GM11168 (cell line): ENCODE measurements around the gene ETS1.

ENCODE experiments used
- in situ Hi-C: fragments of 300-500 bp; cut with MboI; formaldehyde crosslinking; loops from one replicate; pipeline ENCODE4 v1.12.0; 2022; ENCODE audit warnings: low sequenced_read_pairs; ENCODE audit not compliant: unreplicated experiment

ETS1 gene

DNA sequence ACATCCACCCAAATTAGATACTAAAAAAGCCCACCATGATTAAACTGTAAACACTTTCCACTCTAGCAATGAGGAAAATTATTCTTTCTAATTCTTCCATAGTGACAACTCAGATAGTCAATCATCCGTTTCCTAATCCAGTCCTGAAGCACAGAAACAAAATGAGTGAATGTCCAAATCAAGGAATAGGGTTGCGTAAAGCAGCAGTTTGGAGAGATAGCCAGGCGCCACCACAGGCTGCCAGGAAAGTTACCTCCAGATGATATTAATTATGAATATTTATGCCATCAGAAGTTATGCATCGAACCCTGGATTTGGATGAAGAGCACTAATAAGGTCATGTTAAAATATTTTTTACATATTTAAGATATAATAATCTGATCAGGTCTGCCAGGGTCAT lies 63.2 kb downstream of the ETS1 start:
- in situ Hi-C loops = no loop called here

- in situ Hi-C loops = no loop called here
These were observed 63.7 kb downstream of the ETS1 start for GRCh38 chr11:128523641-128524040.

- in situ Hi-C loops = no loop called here
These were observed 64.3 kb downstream of the ETS1 start for GRCh38 chr11:128522943-128523518.

DNA sequence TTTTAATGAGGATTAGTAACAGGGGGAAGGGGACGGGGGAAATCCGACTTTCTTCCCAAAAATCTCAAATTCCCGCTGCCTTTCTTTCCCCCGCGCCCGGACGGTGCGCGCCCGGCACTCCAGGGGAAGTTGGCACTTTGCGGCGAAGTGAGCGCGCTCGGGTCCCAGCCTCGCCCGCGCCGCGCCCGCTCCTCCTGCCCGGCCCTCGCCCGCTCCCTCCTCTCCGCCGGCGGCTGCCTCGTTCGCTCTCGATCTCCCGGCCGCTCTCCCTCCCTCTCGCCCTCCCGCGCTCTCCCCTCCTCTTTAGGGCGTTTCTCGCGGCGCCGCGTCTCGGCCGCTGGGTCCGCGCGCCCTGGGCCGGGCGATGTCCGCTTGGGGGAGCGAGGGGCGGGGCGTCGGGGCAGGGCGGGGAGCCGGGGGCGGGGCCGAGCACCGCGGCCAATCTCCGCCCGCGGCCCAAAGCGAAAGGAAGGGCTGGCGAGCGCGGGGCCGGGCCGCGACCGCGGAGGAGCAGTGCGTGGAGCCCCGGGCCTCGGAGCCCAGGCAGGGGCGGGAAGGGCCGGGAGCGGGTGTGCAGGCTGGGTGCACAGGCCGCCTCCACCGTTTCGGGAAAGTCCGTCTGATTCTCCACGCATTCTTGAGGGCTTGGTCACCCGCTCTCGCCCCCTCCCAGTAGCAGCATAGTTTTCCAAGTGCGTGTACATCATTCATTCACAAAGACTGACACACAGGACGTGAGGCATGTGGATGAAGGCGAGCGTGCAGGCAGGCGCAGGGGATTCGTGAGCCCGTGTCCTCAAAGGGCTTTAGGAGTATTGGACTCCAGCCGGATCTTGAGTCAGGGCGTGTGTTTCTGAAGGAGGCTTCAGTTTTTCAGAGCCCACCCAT lies 65.1 kb downstream of the ETS1 start:
- in situ Hi-C loops = no loop called here

DNA sequence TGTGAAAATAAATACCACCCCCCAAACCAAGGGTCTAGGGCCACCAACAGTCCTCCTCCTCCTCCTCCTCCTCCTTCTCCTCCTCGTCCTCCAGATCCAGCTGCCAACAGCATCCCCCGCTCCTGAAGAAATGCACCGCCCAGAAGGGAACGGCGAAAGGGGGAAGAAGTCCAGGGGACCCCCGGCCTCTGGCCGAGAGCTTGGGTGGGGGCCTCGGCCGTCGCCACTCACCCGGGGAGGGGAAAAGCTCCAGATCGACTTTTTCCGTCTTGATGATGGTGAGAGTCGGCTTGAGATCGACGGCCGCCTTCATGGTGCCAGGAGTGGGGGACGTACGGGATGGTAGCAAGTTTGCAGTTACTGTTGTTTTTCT lies 65.7 kb downstream of the ETS1 start:
- in situ Hi-C loops = no loop called here

DNA sequence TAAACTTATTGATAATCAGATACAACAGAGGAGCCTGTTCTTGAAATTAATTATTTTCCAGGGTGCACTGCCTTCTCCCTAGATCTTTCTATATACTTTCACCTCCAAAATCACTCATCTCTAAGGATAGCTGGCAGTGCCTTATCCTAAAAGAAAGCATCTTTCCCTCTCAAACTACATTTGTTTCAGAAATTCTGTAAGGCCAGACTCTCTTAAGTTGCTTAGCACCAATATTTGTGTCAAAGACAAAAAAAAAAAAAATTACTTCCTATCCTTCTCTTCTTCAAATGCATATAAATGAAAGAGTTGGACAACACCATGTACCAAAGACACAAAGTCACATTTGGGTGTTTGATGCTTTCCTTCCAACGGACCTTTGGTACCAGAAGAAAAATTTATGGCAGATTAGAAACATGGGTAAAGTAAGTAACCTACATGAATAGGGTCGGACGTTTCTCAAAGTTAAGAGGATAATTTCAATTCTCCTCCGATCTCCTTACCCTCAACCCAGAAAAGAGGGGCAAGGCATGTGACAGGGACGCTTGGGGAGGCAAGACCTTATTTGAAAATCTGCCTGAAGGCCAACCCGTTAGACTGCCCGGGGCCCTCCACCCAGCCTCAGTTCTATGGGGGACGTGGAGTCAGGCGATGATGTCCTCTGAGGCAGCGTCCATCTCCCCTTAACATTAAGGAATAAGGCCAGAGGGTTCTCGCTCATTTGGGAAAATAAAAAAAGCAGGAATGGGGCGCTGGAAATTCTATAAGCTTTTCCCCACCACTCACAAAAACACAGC lies 66.3 kb downstream of the ETS1 start:
- in situ Hi-C loops = no loop called here

DNA sequence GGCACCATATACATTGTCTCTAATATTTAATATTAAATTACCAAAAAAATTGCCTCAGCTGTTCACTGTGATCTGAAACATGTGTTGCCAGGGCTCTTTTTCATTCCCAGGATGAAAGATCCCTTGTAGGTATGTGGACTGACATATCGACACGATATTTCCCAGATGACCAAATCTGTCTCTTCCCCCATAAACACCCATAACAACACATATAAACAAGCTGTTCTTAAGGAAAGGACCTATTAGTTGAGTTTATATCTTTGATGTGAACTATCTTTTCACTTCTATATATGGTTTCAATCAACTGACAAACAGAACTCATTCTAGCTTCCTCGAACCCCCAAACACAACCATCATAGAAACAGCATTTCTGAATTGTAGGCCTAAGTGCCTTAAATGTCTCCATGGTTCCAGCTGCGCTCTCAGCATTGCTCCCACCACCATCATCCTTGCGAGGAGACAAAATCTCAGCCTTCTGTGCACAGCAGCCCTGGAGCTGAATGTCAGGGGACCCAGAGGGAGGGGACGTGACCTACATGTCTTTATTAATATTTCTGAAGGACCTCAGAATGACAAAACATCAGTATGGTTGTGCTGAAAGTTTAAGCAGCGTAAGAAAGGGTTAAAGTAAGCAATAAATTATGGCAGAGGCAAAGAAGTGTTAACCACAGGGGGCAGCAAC lies 67.0 kb downstream of the ETS1 start:
- in situ Hi-C loops = no loop called here

DNA sequence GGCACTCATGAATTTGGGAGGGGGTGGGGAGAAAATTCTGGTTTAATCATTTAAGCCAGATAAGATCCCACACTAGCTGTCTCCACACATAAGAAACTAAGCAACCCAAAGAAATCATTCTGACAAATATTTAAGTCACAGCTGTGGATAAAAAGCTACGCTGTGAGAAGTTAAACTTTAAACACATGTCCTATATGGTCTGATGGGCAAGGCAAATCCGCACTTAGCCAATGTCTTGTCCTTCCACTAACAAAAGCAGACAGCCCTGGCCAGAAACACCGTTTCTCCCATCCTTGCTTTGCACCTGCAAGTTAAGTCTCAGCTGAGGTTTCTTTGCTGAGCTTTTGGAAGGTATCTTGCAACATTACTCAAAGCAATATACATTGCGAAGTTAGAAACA lies 68.0 kb downstream of the ETS1 start:
- in situ Hi-C loops = no loop called here

GRCh38 chr11:128518493-128519207 lies 68.7 kb downstream of the ETS1 start:
- in situ Hi-C loops = no loop called here

DNA sequence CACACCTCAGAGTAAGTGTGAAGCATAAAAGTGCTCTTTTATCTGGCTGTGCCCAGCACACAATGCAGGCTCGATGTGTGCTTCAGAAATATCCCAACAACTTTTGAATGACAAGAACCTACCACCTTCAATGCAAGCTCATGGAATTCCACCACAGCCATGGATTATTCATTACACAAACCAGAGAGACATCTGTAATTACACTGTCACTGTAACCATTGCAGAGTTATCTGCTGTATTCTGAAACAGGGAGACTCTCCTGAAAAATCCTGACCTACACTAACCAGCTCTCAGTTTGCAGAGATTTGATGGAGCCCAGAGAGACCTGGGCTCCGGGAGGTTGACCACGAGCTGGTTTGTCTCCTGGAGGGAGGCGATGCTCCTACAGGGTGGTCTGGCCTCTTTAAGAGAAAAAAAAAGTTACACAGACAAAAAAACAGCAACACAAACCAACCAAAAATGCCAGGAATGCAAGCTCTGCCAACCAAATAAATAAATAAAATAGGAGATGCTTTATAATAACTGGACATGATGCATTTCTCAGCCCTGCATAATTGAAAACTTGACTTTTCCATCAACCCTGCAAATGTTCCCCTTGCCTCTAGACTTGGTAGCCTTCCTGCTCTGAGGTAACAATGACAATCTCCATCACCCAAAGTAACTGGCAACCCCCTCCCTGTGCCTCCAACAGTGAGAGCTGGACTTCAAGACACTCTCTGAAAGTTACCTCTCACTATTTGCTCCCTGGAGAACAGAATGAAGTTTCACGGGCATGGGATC lies 69.7 kb downstream of the ETS1 start:
- in situ Hi-C loops = no loop called here

GRCh38 chr11:128516886-128517285 lies 70.5 kb downstream of the ETS1 start:
- in situ Hi-C loops = no loop called here

GRCh38 chr11:128515826-128516778 lies 71.3 kb downstream of the ETS1 start:
- in situ Hi-C loops = no loop called here

GRCh38 chr11:128515086-128515485 lies 72.3 kb downstream of the ETS1 start:
- in situ Hi-C loops = no loop called here

DNA sequence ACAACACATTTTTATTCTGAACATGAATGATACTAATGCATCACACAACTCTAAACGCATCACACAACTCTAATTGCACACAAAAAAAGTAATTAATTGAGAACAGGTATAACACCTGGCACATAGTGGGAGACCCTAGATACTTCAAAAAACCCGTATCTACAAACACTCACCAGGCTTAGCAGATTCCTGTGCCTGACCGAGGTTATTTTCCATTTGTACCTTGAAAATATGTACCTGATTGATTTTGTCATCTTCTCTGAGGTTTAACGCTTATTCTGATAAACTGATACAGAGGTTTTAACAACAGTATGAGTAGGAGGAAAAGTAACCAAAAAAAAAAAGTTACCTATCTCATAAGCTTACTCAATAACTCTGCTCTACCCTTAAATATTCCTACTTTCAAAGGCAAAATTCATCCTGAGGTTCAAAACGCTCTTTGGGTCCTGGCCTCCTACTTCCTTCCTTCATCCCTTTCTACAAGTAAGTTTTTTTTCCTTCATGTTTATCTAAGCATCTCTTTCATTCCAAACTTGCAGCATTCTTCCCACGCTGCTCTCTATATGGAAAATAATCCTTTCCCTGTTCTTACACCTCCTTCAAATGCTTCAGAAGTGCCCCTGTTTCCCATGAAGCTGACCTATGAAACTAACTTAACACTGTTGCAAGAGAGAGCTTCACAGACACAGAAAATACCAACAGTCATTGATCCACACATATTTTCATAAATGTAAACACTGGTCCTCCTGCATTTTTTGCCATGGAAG lies 73.3 kb downstream of the ETS1 start:
- in situ Hi-C loops = no loop called here

DNA sequence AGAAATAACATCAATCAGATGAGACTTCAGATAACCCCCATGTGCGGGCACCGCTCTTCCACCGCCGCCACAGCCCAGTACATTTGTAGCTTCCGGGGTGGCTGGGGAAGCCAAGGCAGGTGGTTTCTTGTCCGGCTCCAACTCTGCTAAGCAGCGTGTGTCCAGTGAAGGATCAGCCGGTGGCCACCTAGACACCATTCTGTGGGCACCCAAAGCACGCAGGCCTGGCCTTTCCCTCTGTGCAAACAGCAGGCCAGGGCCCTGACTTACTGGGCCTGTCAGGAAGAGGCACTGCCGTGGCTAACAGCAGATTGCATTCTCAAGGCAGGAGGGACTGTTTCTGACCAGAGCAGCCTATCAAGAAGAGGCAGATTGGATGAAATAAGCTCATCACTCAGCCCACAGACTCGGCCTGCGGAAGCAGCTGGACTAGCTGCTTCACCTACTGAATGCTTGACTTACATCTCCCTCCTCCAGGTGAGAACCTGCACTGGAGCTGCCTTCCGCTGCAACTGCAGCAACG lies 74.8 kb downstream of the ETS1 start:
- in situ Hi-C loops = no loop called here

DNA sequence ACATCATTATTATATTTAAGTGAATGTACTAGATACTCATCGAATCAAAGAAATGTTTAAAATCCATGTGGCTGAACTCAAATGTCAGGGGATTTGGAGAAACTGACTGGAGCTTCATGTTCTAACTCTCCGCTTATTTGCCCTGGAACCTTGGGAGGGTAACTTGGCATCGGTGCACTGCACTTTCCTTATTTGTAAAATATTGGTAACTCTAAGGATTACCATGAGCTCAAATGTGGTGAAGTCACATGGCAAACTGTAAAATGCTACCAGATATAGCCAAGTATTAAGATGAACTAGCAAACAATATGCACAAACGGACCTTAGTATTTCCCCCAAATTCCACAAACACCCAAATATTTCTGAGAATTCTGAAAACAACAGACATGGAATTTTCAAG lies 75.6 kb downstream of the ETS1 start:
- in situ Hi-C loops = no loop called here
